ENCODE measurements around the gene NEU3.

The NEU3 gene

GRCh38 chr11:75063741-75064314 lies 75.1 kb downstream of the NEU3 start:
- no peak for DNase-seq (ENCODE audit: low read depth)

- DNase-seq (ENCODE audit: low read depth) = no peak
Measured at GRCh38 chr11:75066061-75066460, 77.3 kb downstream of the NEU3 start.
